ENCODE data around the gene CARD9. TPM values are rescaled to one million over a fixed set of nuclear protein-coding genes. Genes with fewer than 3 reads are reported as not detected.

The CARD9 gene
- total RNA-seq, 1 experiment from 2014 or later: 1.7 TPM

DNA sequence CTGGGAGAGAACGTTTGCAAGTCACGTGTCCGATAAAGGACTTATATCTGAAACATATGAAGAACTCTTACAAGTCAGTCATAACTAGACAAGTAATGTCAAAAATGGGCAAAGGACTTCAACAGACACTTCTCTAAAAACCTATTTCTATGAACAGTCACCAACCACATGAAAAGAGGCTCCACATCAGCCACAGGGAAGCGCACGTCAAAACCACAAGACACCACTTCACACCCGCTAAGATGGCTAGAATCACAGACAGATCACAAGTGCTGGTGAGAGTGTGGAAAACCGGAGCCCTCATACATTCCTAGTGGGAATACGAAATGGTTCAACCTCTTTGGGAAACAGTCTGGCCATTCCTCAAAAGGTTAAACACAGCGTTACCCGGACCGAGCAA, 11.5 kb upstream of the CARD9 start:
- no peaks in the 10 kb centered on the region for H3K4me1 ChIP-seq (ENCODE audit: control insufficient read depth, insufficient read depth, low read length)
- DNase-seq (ENCODE audit: low read depth, low spot score) (no peak), ATAC-seq (no peak)
- ChIA-PET POLR2A (no interaction called here), CTCF (no interaction called here)
- no peak overlapping the region for H3K27ac ChIP-seq (ENCODE audit: low read length)
- H3K36me3 ChIP-seq (ENCODE audit: control insufficient read depth, insufficient read depth, low read length): no peaks in the 10 kb centered on the region
- H3K4me3 ChIP-seq (ENCODE audit: low read depth in 2 of 2, low read length in 2 of 2): no peak overlapping the region
- no peak for TF ChIP-seq POLR2AphosphoS5 (IDR thresholded peaks at IDR 0.05; ENCODE audit: low read depth, low read length)
- TF ChIP-seq TCF7L2 (IDR thresholded peaks at IDR 0.05; ENCODE audit: low read depth, low read length): no peak
- TF ChIP-seq, protein P1, sequence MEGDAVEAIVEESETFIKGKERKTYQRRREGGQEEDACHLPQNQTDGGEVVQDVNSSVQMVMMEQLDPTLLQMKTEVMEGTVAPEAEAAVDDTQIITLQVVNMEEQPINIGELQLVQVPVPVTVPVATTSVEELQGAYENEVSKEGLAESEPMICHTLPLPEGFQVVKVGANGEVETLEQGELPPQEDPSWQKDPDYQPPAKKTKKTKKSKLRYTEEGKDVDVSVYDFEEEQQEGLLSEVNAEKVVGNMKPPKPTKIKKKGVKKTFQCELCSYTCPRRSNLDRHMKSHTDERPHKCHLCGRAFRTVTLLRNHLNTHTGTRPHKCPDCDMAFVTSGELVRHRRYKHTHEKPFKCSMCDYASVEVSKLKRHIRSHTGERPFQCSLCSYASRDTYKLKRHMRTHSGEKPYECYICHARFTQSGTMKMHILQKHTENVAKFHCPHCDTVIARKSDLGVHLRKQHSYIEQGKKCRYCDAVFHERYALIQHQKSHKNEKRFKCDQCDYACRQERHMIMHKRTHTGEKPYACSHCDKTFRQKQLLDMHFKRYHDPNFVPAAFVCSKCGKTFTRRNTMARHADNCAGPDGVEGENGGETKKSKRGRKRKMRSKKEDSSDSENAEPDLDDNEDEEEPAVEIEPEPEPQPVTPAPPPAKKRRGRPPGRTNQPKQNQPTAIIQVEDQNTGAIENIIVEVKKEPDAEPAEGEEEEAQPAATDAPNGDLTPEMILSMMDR (IDR thresholded peaks at IDR 0.05): no peak
- TF ChIP-seq SIN3A (IDR thresholded peaks at IDR 0.05; ENCODE audit: borderline replicate concordance, insufficient read depth, low read depth, low read length): no peak
- TF ChIP-seq, protein P2, sequence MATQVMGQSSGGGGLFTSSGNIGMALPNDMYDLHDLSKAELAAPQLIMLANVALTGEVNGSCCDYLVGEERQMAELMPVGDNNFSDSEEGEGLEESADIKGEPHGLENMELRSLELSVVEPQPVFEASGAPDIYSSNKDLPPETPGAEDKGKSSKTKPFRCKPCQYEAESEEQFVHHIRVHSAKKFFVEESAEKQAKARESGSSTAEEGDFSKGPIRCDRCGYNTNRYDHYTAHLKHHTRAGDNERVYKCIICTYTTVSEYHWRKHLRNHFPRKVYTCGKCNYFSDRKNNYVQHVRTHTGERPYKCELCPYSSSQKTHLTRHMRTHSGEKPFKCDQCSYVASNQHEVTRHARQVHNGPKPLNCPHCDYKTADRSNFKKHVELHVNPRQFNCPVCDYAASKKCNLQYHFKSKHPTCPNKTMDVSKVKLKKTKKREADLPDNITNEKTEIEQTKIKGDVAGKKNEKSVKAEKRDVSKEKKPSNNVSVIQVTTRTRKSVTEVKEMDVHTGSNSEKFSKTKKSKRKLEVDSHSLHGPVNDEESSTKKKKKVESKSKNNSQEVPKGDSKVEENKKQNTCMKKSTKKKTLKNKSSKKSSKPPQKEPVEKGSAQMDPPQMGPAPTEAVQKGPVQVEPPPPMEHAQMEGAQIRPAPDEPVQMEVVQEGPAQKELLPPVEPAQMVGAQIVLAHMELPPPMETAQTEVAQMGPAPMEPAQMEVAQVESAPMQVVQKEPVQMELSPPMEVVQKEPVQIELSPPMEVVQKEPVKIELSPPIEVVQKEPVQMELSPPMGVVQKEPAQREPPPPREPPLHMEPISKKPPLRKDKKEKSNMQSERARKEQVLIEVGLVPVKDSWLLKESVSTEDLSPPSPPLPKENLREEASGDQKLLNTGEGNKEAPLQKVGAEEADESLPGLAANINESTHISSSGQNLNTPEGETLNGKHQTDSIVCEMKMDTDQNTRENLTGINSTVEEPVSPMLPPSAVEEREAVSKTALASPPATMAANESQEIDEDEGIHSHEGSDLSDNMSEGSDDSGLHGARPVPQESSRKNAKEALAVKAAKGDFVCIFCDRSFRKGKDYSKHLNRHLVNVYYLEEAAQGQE (IDR thresholded peaks at IDR 0.05; ENCODE audit: insufficient read depth in 1 of 2, low read depth in 2 of 2, low read length in 1 of 2): no peak
- in situ Hi-C loops (cut with HindIII; ENCODE audit: low pct_unique_long_range_greater_than_20kb, low sequenced_read_pairs) (no loop called here), intact Hi-C loops (cut with micrococcal nuclease; ENCODE audit: unreplicated experiment) (no loop called here)
- no peaks in the 10 kb centered on the region for H3K27me3 ChIP-seq (ENCODE audit: control insufficient read depth, insufficient read depth, low read length)
- BruUV-seq (replicated peaks): no TSS peak
- no peaks in the 10 kb centered on the region for H3K9me3 ChIP-seq (ENCODE audit: control insufficient read depth, insufficient read depth, low read depth, low read length)

DNA sequence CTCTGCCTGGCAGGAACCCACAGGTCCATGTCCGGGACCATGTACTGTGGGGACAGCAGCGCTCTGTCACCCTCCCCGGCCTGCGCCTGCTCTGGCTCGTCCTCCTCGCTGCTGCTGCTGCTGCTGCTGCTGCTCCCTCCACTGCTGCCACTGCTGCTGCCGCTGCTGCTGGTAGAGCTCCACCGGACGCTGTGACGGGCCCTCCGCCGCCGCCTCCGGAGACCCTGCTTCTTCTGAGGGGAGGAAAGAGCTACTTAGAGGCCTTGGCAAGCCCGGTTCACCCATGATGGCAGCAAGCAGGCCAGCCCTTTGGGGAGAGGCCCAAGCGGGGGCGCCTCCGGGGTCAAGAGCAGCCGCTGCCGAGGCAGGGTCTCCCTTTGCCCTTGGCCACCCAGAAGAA, 10.0 kb upstream of the CARD9 start:
- in situ Hi-C loops (cut with HindIII; ENCODE audit: low pct_unique_long_range_greater_than_20kb, low sequenced_read_pairs): no loop called here
- ATAC-seq (0 out of 2 replicates have a peak, but pooled peaks have one; percentile 36), DNase-seq (ENCODE audit: low read depth, low spot score) (no peak)
- TF ChIP-seq TCF7L2 (IDR thresholded peaks at IDR 0.05; ENCODE audit: low read depth, low read length) (no peak), POLR2AphosphoS5 (IDR thresholded peaks at IDR 0.05; ENCODE audit: low read depth, low read length) (no peak), SIN3A (IDR thresholded peaks at IDR 0.05; ENCODE audit: borderline replicate concordance, insufficient read depth, low read depth, low read length) (no peak)
- TF ChIP-seq, protein P1 (IDR thresholded peaks at IDR 0.05): no peak
- TF ChIP-seq, protein P2 (IDR thresholded peaks at IDR 0.05; ENCODE audit: insufficient read depth in 1 of 2, low read depth in 2 of 2, low read length in 1 of 2): no peak
- no TSS peak for BruUV-seq (replicated peaks)
- ChIA-PET POLR2A (no interaction called here), CTCF (no interaction called here)
- intact Hi-C loops (cut with micrococcal nuclease; ENCODE audit: unreplicated experiment): no loop called here
- Histone ChIP-seq H3K36me3 (ENCODE audit: control insufficient read depth, insufficient read depth, low read length) (no peaks in the 10 kb centered on the region), H3K4me1 (ENCODE audit: control insufficient read depth, insufficient read depth, low read length) (no peaks in the 10 kb centered on the region), H3K27me3 (ENCODE audit: control insufficient read depth, insufficient read depth, low read length) (no peaks in the 10 kb centered on the region), H3K4me3 (ENCODE audit: low read depth in 2 of 2, low read length in 2 of 2) (no peak overlapping the region), H3K9me3 (ENCODE audit: control insufficient read depth, insufficient read depth, low read depth, low read length) (no peaks in the 10 kb centered on the region), H3K27ac (ENCODE audit: low read length) (no peak overlapping the region)
